Amniotic epithelial cell (primary cell): Measurements from ENCODE around the gene MAPK10.
A peak's percentile ranks its signal among the peaks of the same experiment; 100 is the strongest.

Experiments used
- DNase-seq: peaks from one replicate; pipeline ENCODE4 v3.0.0-alpha.2; 2010; ENCODE audit warnings: low read depth

MAPK10 gene

GRCh38 chr4:86278126-86278525 lies 81.7 kb downstream of the MAPK10 start:
- DNase-seq = no peak

DNA sequence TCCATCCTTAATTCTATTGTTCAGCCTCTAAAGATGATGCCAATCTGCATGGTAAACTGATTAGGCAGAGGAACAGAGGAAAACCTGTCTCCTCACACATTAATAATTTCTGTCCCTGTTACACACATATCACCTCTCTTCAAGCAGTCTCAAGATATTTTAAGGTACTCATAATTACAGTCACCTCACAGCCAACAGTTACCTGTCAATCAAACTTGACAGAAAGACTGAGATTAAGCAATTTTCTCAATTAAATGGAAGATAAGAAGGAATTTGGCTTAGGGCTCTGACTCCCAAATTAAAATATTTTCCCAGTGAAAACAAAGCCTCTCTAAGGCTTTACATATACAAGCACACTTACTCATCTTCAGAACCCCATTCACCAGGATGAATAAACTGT lies 85.2 kb downstream of the MAPK10 start:
- no peak for DNase-seq

DNA sequence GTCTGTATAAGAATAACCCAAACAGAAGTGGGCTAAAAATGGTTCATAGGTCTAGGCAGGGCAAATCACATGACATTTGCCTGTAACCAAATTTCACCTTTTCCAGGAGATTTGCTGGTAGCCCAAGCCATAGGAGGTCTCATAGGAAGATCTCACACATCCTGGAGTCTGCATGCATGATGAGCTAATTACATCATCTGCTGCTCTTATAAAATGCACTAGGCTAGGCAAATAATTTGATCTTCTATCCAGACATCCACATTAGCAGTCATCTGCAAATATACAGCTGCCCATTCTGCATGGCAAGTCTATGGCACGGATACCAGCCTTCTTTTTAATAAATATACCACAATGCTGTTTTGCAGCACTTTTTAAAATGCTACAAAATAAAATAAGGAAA lies 87.2 kb downstream of the MAPK10 start:
- DNase-seq = no peak

DNA sequence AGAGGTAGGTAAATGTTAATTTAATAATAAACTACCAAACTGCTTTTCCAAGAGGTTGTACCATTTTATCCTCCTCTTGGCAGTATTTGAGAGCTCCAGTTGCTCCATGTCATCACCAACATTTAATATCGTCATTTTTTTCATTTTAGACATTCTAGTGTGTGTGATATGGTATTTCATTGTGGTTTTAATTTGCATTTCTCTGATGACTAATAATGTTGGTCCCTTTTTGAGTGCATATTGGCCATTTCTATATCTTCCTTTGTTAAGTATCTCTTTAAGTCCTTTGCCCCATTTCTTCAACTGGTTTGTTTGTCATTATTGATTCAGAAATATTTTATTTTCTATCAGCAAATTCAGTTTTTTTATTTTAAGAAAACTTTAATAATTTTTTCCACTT lies 88.8 kb downstream of the MAPK10 start:
- no peak for DNase-seq

- DNase-seq = no peak
Measured at GRCh38 chr4:86269354-86269753, 90.5 kb downstream of the MAPK10 start.

DNA sequence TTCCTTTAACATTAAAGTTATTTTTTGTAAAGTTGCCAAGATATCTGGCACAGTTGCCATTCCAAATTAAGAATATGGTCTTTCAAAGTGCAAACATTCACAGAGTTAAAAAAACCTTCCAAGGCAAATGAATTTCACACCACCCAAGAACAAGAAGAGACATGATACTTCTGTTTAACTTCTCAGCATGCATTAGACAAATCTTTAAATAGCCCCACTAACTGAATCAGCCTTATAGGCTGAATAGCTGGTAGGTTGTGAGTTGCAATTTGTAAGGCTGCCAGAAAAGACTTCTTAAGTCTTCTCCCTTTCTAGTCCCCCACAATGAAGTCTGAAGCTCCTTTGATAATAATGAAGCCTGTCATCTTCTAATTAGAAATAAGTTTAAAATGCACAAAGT lies 95.6 kb downstream of the MAPK10 start:
- no peak for DNase-seq

- DNase-seq = no peak
Measured at GRCh38 chr4:86261636-86262035, 98.2 kb downstream of the MAPK10 start.

- no peak for DNase-seq
Measured at GRCh38 chr4:86256086-86256485, 103.8 kb downstream of the MAPK10 start.

DNA sequence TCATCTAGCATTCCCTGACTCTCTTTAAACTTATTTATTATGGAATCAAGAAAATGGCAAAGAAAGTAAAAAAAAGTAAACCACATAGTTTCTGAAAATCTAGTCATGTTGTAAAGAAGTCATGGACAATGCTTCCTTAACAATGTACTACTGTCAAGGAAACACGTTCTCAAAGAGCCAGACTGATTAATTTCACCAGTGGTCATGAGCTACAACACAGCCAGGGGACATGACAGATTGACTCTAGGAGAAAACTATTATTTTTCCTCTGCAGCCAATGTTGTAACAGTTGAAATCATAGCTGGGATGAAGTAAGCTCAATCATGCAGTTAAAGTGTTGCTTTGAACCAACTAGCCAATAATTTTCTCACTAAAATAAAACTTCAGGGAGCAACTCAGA lies 109.2 kb downstream of the MAPK10 start:
- DNase-seq = peak; percentile 4

- DNase-seq = no peak
Measured at GRCh38 chr4:86250006-86250405, 109.8 kb downstream of the MAPK10 start.

DNA sequence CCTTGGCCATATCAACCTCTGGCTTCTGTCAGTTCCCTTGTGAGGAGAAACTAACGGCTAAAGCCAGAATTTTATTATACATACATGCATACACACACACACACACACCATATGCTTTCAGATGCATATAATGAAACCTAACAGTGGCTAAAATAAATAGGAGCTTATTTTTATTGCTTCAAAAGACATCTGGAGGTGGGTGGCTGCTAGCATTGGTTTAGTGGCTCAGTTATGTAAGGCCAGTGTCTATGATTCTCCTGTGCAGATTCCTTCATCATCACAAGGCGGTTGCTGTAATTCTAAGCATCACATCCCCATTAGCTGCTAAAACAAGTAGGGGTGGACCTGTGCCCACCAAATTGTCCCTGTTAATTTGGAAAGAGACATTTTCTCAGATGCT lies 110.8 kb downstream of the MAPK10 start:
- DNase-seq = no peak

DNA sequence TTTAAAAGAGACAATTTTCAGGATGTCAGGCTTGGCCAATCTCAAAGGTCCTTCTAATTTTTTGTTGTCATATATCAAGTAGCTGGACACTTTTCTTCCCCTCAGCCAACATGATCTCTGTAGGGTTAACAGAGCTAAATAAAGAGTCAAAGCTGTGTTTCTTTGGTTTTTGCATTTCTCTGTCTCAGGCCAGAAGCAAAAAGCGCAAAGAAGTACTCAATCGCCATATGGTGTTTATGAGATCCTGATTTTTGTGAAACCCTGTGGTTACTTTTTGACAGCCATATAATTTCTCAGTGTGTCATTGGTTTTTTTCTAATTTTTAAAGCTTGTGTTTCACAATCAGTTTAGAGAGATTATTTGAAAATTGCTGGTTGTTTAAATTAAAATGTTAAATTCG lies 111.9 kb downstream of the MAPK10 start:
- DNase-seq = peak; percentile 11

DNA sequence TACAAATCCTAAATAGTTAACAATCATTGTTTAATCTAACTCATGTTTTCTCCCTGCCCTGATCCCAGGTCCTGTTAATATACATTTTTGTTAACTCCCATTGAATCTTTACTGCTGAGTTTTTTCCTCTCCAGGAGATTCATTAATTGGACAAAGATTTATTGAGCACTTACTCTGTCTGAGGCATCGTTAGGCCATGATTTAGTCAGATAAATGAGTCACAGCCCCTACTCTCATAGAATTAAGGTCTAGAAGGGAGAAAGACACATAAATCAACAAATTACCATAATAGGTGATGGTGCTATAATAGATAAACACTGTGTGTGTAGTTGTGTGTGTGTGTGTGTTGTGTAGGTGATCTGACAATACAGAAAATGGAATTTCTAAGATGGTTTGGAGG lies 112.5 kb downstream of the MAPK10 start:
- DNase-seq = no peak

- no peak for DNase-seq
Measured at GRCh38 chr4:86243750-86244149, 116.1 kb downstream of the MAPK10 start.

DNA sequence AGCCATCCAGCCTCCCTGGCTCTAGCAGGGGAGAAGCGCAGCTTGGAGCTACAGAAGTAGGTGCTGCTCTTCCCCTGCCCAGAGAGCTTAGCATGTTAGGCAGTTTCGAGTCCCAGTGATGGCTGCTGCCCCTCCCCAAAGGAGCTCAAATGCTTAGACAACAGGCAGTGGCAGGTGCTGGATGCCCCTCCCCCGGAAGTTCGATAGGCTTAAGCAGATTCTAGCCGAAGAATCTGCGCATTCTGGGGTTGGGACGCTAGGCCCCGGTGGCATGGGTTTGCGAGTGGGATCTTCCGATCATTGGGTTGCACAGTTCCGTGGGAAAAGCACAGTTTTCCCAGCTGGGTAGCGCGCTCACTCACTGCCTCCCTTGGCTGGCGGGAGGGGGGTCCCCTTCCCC lies 117.2 kb downstream of the MAPK10 start:
- no peak for DNase-seq

- DNase-seq = no peak
Measured at GRCh38 chr4:86235549-86235948, 124.3 kb downstream of the MAPK10 start.

DNA sequence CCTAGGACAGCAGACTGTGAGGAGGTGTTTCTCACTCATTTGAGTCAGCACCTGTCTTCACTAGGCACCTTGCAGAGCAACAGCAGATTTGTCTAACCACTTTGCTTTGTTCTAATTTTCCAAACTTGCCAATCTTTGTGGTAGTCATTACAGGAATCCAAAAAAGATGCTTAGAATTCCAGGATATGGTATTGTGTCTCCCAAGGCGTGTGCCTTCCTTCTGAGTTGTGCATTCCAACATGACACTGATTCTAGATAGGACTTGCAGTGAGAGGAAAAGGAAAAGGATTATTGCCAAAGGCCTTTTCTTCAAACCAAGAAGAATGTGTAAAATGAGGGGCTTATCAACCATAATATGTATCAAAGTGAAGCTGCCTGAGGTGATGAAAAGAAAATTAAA lies 126.2 kb downstream of the MAPK10 start:
- DNase-seq = peak; percentile 71

DNA sequence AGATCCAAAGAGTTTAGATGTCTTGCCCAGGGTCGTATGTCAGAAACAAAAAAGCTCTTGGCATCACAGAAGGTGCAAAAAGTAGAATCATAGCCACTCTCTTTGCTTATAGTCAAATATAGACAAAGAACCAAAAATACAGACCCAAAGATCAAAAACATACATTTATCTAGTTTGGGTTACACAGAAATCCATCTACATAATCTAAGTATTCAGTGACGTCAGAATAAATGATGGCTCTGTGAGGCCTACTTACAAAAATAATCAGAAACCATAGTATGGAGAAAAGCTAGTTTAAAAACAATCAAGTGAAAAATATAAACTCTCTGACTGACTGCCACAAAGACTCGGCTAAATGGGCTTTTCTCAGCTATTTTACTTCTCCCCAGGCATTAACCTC lies 126.8 kb downstream of the MAPK10 start:
- DNase-seq = no peak

GRCh38 chr4:86223472-86223871 lies 136.4 kb downstream of the MAPK10 start:
- peak; percentile 58 for DNase-seq

GRCh38 chr4:86221002-86221401 lies 138.9 kb downstream of the MAPK10 start:
- peak; percentile 3 for DNase-seq

DNA sequence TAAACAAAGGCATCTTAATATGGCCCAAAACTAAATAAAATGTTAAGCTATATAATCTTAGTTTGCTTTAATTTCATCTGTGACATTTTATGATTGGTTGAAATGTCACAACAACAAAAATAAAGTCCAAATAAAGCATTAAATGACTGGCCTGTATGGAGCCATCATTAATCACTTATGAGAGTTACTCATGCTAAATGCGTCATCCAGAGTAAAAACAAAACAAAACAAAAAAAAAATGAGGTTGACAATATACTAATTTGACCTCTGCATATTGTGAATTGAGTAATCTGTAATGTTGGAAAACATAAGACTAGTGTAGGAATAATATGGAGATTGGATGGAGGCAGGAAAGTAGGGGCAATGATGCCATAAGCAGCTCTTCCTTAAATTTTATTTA lies 139.7 kb downstream of the MAPK10 start:
- DNase-seq = peak; percentile 82

- peak; percentile 89 for DNase-seq
Measured at GRCh38 chr4:86218746-86219473, 140.9 kb downstream of the MAPK10 start.

DNA sequence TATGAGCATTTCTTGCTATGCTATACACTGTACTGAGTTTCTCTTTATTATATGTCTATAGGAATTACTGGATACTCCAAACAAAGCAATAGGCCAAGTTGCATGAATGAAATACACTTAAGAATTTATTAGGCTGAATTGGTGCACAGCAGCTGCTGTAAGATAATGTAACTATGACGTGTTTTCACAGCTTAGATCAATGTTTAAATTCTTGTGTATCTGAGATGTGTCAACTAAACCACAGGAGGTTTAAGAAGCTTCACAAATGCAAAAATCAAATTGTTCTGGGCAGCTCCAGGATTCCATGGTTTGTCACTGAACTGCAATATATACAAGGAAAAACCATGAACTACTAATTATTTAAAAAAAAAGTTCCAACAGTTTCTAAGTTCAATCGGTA lies 156.7 kb downstream of the MAPK10 start:
- DNase-seq = no peak

DNA sequence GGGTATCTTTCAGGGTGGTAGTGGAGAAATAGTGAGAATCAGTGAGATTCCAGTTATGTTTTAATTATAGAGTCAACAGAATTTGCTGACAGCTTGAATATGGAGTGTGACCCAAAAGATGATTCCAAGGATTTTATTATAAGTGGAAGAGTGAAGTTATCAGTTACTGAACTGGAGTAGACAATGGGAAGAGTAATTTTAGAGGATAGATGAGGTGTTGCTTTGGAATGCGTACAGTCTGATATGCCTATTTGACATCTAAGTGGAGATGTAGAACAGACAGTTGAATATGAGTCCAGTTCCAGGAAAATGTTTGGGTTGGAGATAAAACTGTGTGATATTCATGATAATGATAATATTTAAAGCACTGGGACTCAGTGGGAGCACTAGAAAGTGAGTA lies 174.2 kb downstream of the MAPK10 start:
- DNase-seq = peak; percentile 80

- no peak for DNase-seq
Measured at GRCh38 chr4:86184901-86185285, 175.0 kb downstream of the MAPK10 start.
